WTC11 (cell line): ENCODE measurements around the gene ATP5MC2. TPM values are rescaled to one million over a fixed set of nuclear protein-coding genes. Genes with fewer than 3 reads are reported as not detected.

Source experiments
- ATAC-seq: fragments of 200-7000 bp; cut with Tn5 transposase; 2 replicates; pipeline ENCODE4 v1.10.0; 2021; ENCODE audit warnings: mild to moderate bottlenecking, moderate library complexity
- CTCF ChIA-PET: fragments of 300-600 bp; sonication (Branson Sonifier 250); formaldehyde crosslinking; loops from one replicate; lab custom pipeline; 2021; ENCODE audit warnings: antibody characterized with exemption; lab: Charles Lee
- POLR2A ChIA-PET: fragments of 350-600 bp; sonication (Branson Sonifier 250); formaldehyde crosslinking; loops from one replicate; lab custom pipeline; 2021; ENCODE audit warnings: antibody characterized with exemption; lab: Charles Lee
- DNase-seq: peaks from one replicate; pipeline ENCODE4 v3.0.0; 2021; ENCODE audit warnings: low spot score
- H3K27ac Mint-ChIP-seq: 2 replicates; pipeline ENCODE4 v1.8.0; 2021; ENCODE audit warnings: mixed read lengths
- H3K27me3 Mint-ChIP-seq: 2 replicates; pipeline ENCODE4 v1.8.0; 2021; ENCODE audit warnings: low read depth, mild to moderate bottlenecking, moderate library complexity, mixed read lengths
- H3K36me3 Mint-ChIP-seq: 2 replicates; pipeline ENCODE4 v1.8.0; 2021; ENCODE audit warnings: mixed read lengths
- H3K4me1 Mint-ChIP-seq: 2 replicates; pipeline ENCODE4 v1.8.0; 2022; ENCODE audit warnings: mixed read lengths
- H3K4me3 Mint-ChIP-seq: 2 replicates; pipeline ENCODE4 v1.8.0; 2021; ENCODE audit warnings: mild to moderate bottlenecking, moderate library complexity, mixed read lengths
- H3K9me3 Mint-ChIP-seq: 2 replicates; pipeline ENCODE4 v1.8.0; 2021; ENCODE audit warnings: mixed read lengths
- AFF4 ChIP-seq: sonication (generic); formaldehyde crosslinking; IDR thresholded peaks from 2 replicates; pipeline ENCODE4 v1.8.1; 2023; ENCODE audit warnings: mild to moderate bottlenecking, missing genetic modification reagents, borderline replicate concordance
- ATF1 ChIP-seq: sonication (generic); formaldehyde crosslinking; IDR thresholded peaks from 2 replicates; pipeline ENCODE4 v1.8.1; 2023; ENCODE audit warnings: mild to moderate bottlenecking, moderate library complexity, missing genetic modification reagents
- E2F1 ChIP-seq: sonication (generic); formaldehyde crosslinking; IDR thresholded peaks from 2 replicates; pipeline ENCODE4 v1.8.0; 2022; ENCODE audit warnings: mild to moderate bottlenecking, missing genetic modification reagents
- ETV6 ChIP-seq: sonication (generic); formaldehyde crosslinking; IDR thresholded peaks from 2 replicates; pipeline ENCODE4 v1.8.1; 2022; ENCODE audit warnings: mild to moderate bottlenecking, missing genetic modification reagents
- FOXJ3 ChIP-seq: sonication (generic); formaldehyde crosslinking; IDR thresholded peaks from 2 replicates; pipeline ENCODE4 v1.9.0; 2021; ENCODE audit warnings: missing genetic modification reagents, mild to moderate bottlenecking, borderline replicate concordance
- IRF1 ChIP-seq: sonication (generic); formaldehyde crosslinking; IDR thresholded peaks from 2 replicates; pipeline ENCODE4 v1.8.0; 2023; ENCODE audit warnings: missing genetic modification reagents
- KAT7 ChIP-seq: sonication (generic); formaldehyde crosslinking; IDR thresholded peaks from 2 replicates; pipeline ENCODE4 v1.8.1; 2023; ENCODE audit warnings: missing genetic modification reagents, mild to moderate bottlenecking, borderline replicate concordance
- NFYB ChIP-seq: sonication (generic); formaldehyde crosslinking; conservative IDR thresholded peaks from 2 replicates; pipeline ENCODE4 v1.8.0; 2022; ENCODE audit warnings: low read depth, missing genetic modification reagents
- PREB ChIP-seq: sonication (generic); formaldehyde crosslinking; IDR thresholded peaks from 2 replicates; pipeline ENCODE4 v1.8.1; 2022; ENCODE audit warnings: mild to moderate bottlenecking, missing genetic modification reagents, moderate library complexity, borderline replicate concordance
- ZNF219 ChIP-seq: sonication (generic); formaldehyde crosslinking; IDR thresholded peaks from 2 replicates; pipeline ENCODE4 v1.8.0; 2023; ENCODE audit warnings: missing genetic modification reagents, mild to moderate bottlenecking, borderline replicate concordance
- ZNF396 ChIP-seq: fragments of 250-450 bp; sonication (Bioruptor Pico); IDR thresholded peaks from 2 replicates; pipeline ENCODE4 v1.8.0; 2021; ENCODE audit warnings: mild to moderate bottlenecking, moderate library complexity, borderline replicate concordance
- total RNA-seq: library from RNA; stranded (reverse); gene quantifications from 3 replicates; pipeline ENCODE4 v1.2.3, GENCODE V29; 2021
- TF ChIP-seq, protein P1 (sequence below): fragments of 250-450 bp; sonication (Bioruptor Pico); IDR thresholded peaks from 2 replicates; pipeline ENCODE4 v1.9.0; 2021; ENCODE audit warnings: mild to moderate bottlenecking
- TF ChIP-seq, protein P2 (sequence below): fragments of 250-450 bp; sonication (Bioruptor Pico); IDR thresholded peaks from 2 replicates; pipeline ENCODE4 v1.9.0; 2021; ENCODE audit warnings: mild to moderate bottlenecking
- TF ChIP-seq, protein P3 (sequence below): sonication (generic); formaldehyde crosslinking; IDR thresholded peaks from 2 replicates; pipeline ENCODE4 v1.8.1; 2023; ENCODE audit warnings: mild to moderate bottlenecking, missing genetic modification reagents, moderate library complexity

Gene ATP5MC2
- total RNA-seq, 1 experiment from 2014 or later = 411 TPM

- TF ChIP-seq, protein P1, sequence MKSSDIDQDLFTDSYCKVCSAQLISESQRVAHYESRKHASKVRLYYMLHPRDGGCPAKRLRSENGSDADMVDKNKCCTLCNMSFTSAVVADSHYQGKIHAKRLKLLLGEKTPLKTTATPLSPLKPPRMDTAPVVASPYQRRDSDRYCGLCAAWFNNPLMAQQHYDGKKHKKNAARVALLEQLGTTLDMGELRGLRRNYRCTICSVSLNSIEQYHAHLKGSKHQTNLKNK = no peak
- TF ChIP-seq, protein P2, sequence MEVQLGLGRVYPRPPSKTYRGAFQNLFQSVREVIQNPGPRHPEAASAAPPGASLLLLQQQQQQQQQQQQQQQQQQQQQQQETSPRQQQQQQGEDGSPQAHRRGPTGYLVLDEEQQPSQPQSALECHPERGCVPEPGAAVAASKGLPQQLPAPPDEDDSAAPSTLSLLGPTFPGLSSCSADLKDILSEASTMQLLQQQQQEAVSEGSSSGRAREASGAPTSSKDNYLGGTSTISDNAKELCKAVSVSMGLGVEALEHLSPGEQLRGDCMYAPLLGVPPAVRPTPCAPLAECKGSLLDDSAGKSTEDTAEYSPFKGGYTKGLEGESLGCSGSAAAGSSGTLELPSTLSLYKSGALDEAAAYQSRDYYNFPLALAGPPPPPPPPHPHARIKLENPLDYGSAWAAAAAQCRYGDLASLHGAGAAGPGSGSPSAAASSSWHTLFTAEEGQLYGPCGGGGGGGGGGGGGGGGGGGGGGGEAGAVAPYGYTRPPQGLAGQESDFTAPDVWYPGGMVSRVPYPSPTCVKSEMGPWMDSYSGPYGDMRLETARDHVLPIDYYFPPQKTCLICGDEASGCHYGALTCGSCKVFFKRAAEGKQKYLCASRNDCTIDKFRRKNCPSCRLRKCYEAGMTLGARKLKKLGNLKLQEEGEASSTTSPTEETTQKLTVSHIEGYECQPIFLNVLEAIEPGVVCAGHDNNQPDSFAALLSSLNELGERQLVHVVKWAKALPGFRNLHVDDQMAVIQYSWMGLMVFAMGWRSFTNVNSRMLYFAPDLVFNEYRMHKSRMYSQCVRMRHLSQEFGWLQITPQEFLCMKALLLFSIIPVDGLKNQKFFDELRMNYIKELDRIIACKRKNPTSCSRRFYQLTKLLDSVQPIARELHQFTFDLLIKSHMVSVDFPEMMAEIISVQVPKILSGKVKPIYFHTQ (CRISPR knock-in tag) = no peak
- no peak for TF ChIP-seq NFYB (CRISPR knock-in tag)
- no peak for TF ChIP-seq AFF4
- no peak for TF ChIP-seq ZNF219 (CRISPR knock-in tag)
- TF ChIP-seq PREB (CRISPR knock-in tag) = no peak
- ATAC-seq (no peak), DNase-seq (no peak)
- Mint-ChIP-seq H3K9me3 (peaks cover 7% of the 10 kb centered on the region; the same call in 1 of the 2 replicates), H3K4me1 (no peaks in the 10 kb centered on the region), H3K27ac (no peak overlapping the region), H3K27me3 (no peaks in the 10 kb centered on the region), H3K4me3 (no peak overlapping the region), H3K36me3 (no peaks in the 10 kb centered on the region)
- POLR2A ChIA-PET = no interaction called here
- CTCF ChIA-PET = no interaction called here
Measured at GRCh38 chr12:53645165-53645564, 30.7 kb downstream of the ATP5MC2 start.

DNA sequence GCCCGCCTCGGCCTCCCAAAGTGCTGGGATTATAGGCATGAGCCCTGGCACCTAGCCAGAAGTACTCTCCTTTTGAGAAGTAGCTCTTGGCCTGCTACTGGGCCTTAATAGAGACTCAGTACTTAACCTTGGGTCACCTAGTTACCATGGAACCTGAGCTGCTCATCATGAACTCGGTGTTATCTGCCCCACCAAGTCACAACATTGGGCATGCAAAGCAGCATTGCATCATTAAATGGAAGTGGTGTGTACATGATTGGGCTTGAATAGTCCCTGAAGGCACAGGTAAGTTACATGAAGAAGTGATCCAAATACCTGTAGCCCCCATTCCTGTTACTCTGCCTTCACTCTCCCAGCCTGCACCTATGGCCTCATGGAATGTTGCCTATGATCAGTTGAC is 31.8 kb downstream of the ATP5MC2 start:
- Mint-ChIP-seq H3K27ac (no peak overlapping the region), H3K4me3 (no peak overlapping the region), H3K9me3 (peaks cover 7% of the 10 kb centered on the region; the same call in 1 of the 2 replicates), H3K27me3 (no peaks in the 10 kb centered on the region), H3K36me3 (no peaks in the 10 kb centered on the region), H3K4me1 (no peaks in the 10 kb centered on the region)
- DNase-seq = no peak
- ChIA-PET CTCF (no interaction called here), POLR2A (no interaction called here)
- no peak for ATAC-seq
- no peak for TF ChIP-seq ZNF219 (CRISPR knock-in tag)
- no peak for TF ChIP-seq ZNF396 (CRISPR knock-in tag)
- TF ChIP-seq E2F1 (CRISPR knock-in tag) = no peak
- TF ChIP-seq, protein P3, sequence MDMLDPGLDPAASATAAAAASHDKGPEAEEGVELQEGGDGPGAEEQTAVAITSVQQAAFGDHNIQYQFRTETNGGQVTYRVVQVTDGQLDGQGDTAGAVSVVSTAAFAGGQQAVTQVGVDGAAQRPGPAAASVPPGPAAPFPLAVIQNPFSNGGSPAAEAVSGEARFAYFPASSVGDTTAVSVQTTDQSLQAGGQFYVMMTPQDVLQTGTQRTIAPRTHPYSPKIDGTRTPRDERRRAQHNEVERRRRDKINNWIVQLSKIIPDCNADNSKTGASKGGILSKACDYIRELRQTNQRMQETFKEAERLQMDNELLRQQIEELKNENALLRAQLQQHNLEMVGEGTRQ (CRISPR knock-in tag) = no peak
- TF ChIP-seq NFYB (CRISPR knock-in tag) = no peak
- TF ChIP-seq FOXJ3 = no peak
- no peak for TF ChIP-seq ATF1 (CRISPR knock-in tag)
- no peak for TF ChIP-seq IRF1 (CRISPR knock-in tag)
- TF ChIP-seq, protein P2 (CRISPR knock-in tag) = no peak
- TF ChIP-seq KAT7 = no peak
- TF ChIP-seq ETV6 (CRISPR knock-in tag) = no peak
